OCI-LY7 (cell line): ENCODE results near the gene RIMS4.

Source experiments
- EZH2phosphoT487 ChIP-seq: fragments of 200-600 bp; sonication (generic); IDR thresholded peaks from 2 replicates; pipeline ENCODE4 v1.6.1; 2018; ENCODE audit warnings: low read depth, borderline replicate concordance, mild to moderate bottlenecking, mixed run types, antibody characterized with exemption, low read length, moderate library complexity, mixed read lengths
- TF ChIP-seq, protein P1 (sequence below): fragments of 200-600 bp; sonication (generic); conservative IDR thresholded peaks from 2 replicates; pipeline ENCODE4 v1.5.1; 2014; ENCODE audit warnings: mild to moderate bottlenecking, antibody characterized with exemption, low read length, moderate library complexity, mixed read lengths

DNA sequence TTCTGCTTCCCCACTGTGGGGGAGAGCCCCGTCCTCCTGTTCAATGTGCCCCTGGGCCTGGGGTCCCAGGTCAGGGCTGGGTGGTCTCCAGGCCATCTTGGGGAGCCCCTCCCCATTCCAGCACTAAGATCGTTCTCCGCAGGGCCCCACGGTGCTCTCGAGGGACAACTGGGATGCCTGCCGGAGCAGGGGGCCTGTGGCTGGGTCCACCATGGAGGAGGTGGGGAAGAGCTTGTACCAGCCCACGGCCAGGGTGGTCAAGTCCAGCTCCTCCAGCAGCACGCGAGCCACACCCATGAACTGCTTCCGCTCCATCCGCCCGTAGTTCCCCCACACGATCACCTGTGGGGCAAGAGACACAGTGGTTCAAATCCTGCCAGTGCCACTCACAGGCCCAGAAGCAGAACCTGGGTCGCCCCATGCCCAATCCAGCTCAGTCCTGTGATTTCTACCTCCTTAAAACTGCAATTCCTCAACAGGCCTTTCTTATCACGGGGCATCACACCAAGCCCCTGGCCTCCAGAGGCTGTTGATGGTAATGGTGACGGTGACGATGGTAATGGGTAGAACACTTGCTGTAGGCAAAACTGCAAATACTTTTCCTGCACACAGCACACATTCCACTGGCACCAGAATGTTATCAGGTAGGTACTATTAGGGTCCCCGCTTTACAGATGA is 54.2 kb downstream of the RIMS4 start:
- TF ChIP-seq, protein P1, sequence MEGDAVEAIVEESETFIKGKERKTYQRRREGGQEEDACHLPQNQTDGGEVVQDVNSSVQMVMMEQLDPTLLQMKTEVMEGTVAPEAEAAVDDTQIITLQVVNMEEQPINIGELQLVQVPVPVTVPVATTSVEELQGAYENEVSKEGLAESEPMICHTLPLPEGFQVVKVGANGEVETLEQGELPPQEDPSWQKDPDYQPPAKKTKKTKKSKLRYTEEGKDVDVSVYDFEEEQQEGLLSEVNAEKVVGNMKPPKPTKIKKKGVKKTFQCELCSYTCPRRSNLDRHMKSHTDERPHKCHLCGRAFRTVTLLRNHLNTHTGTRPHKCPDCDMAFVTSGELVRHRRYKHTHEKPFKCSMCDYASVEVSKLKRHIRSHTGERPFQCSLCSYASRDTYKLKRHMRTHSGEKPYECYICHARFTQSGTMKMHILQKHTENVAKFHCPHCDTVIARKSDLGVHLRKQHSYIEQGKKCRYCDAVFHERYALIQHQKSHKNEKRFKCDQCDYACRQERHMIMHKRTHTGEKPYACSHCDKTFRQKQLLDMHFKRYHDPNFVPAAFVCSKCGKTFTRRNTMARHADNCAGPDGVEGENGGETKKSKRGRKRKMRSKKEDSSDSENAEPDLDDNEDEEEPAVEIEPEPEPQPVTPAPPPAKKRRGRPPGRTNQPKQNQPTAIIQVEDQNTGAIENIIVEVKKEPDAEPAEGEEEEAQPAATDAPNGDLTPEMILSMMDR: no peak
- TF ChIP-seq EZH2phosphoT487: no peak
